ENCODE measurements around the gene STX12. TPM values are rescaled to one million over a fixed set of nuclear protein-coding genes. Genes with fewer than 3 reads are reported as not detected.

STX12 gene
- total and polyA plus RNA-seq, 2 experiments from 2014 or later = 6.1 to 9.0 TPM

- Mint-ChIP-seq H3K9me3 (no peaks in the 10 kb centered on the region), H3K27me3 (ENCODE audit: insufficient read depth, low read depth, poor library complexity) (peaks cover 11% of the 10 kb centered on the region)
Measured at GRCh38 chr1:27872059-27872801, 99.2 kb downstream of the STX12 start, which contains the start of gene THEMIS2. Gene THEMIS2, plus strand, starts transcription at chr1:27872544. Its CDS starts 28 bp downstream, at chr1:27872572.

GRCh38 chr1:27872802-27873551 lies 100.0 kb downstream of the STX12 start:
- peak overlapping the region; percentile 87 for H3K4me2 ChIP-seq
- H3K4me3 ChIP-seq = peak overlapping the region; percentile 87
- no peaks in the 10 kb centered on the region for H4K20me1 ChIP-seq (replicated peaks; ENCODE audit: insufficient read depth)
- H3K9me2 ChIP-seq (ENCODE audit: insufficient read depth) = no peaks in the 10 kb centered on the region
- ATAC-seq = peak; percentile 68
- Mint-ChIP-seq H3K36me3 (ENCODE audit: low read depth) (peaks cover 3% of the 10 kb centered on the region; the same call in 2 of the 3 replicates), H3K27me3 (ENCODE audit: insufficient read depth, low read depth, poor library complexity) (peaks cover 15% of the 10 kb centered on the region), H3K27ac (no peak overlapping the region), H3K4me3 (peak overlapping the region; percentile 83), H3K4me1 (peaks cover 4% of the 10 kb centered on the region), H3K9me3 (no peaks in the 10 kb centered on the region)
- DNase-seq (ENCODE audit: low spot score) = peak; percentile 64
- H2AFZ ChIP-seq = peak overlapping the region; percentile 98
- no peak overlapping the region for H3K27ac ChIP-seq (ENCODE audit: low read depth)
- no peaks in the 10 kb centered on the region for H3K79me2 ChIP-seq (replicated peaks; ENCODE audit: insufficient read depth)
- H3F3A ChIP-seq (replicated peaks; ENCODE audit: low read depth) = 0 out of 2 replicates have a peak, but pooled peaks cover 4% of the 10 kb centered on the region
- no peak for TF ChIP-seq ZNF462 (CRISPR knock-in tag; IDR thresholded peaks at IDR 0.05)
- TF ChIP-seq EZH2phosphoT487 (IDR thresholded peaks at IDR 0.05; ENCODE audit: unreplicated experiment) = no peak
- no peak for TF ChIP-seq STAT1 (IDR thresholded peaks at IDR 0.05; ENCODE audit: unreplicated experiment)
- no peak for TF ChIP-seq ETS1 (IDR thresholded peaks at IDR 0.05)
- TF ChIP-seq ZNF331 (CRISPR knock-in tag; IDR thresholded peaks at IDR 0.05; ENCODE audit: low read depth) = no peak
- no peak for TF ChIP-seq CREB1 (CRISPR knock-in tag; IDR thresholded peaks at IDR 0.05; ENCODE audit: low read depth)
- no peaks in the 10 kb centered on the region for H3K27me3 ChIP-seq (ENCODE audit: insufficient read depth)
- H3K36me3 ChIP-seq (ENCODE audit: insufficient read depth) = no peaks in the 10 kb centered on the region
- no peaks in the 10 kb centered on the region for H3K4me1 ChIP-seq (ENCODE audit: insufficient read depth)

More at GRCh38 chr1:27872059-27872801, 99.2 kb downstream of the STX12 start, which contains the start of gene THEMIS2:
- H3F3A ChIP-seq (replicated peaks; ENCODE audit: low read depth) = 0 out of 2 replicates have a peak, but pooled peaks cover 4% of the 10 kb centered on the region
- no peaks in the 10 kb centered on the region for H4K20me1 ChIP-seq (replicated peaks; ENCODE audit: insufficient read depth)
- no peaks in the 10 kb centered on the region for H3K36me3 ChIP-seq (ENCODE audit: insufficient read depth)
- H3K36me3 Mint-ChIP-seq (ENCODE audit: low read depth) = peaks cover 3% of the 10 kb centered on the region; the same call in 2 of the 3 replicates
- ATAC-seq (peak; percentile 91), DNase-seq (ENCODE audit: low spot score) (peak; percentile 86)
- H3K4me3 Mint-ChIP-seq = peak within 1 kb of the TSS; percentile 83
- no peaks in the 10 kb centered on the region for H3K4me1 ChIP-seq (ENCODE audit: insufficient read depth)
- H3K4me1 Mint-ChIP-seq = peaks cover 4% of the 10 kb centered on the region
- H3K4me2 ChIP-seq = peak within 1 kb of the TSS; percentile 87
- H3K79me2 ChIP-seq (replicated peaks; ENCODE audit: insufficient read depth) = no peaks in the 10 kb centered on the region
- H3K4me3 ChIP-seq = peak within 1 kb of the TSS; percentile 87
- no peak within 1 kb of the TSS for H3K27ac Mint-ChIP-seq
- H3K27me3 ChIP-seq (ENCODE audit: insufficient read depth) = no peaks in the 10 kb centered on the region
- H3K27ac ChIP-seq (ENCODE audit: low read depth) = no peak within 1 kb of the TSS
- H2AFZ ChIP-seq = peak within 1 kb of the TSS; percentile 99
- no peak for TF ChIP-seq STAT1 (IDR thresholded peaks at IDR 0.05; ENCODE audit: unreplicated experiment)
- peak; percentile 90 for TF ChIP-seq POLR2AphosphoS5 (IDR thresholded peaks at IDR 0.05; ENCODE audit: low read depth)
- no peaks in the 10 kb centered on the region for H3K9me2 ChIP-seq (ENCODE audit: insufficient read depth)

Measured in GM23338 (cell line).